H1 (cell line): ENCODE data around the gene WBP11. TPM values are rescaled to one million over a fixed set of nuclear protein-coding genes. Genes with fewer than 3 reads are reported as not detected.

Source experiments
- ASH2L ChIP-seq: fragments of 200-600, 300-600 bp; sonication (generic); IDR thresholded peaks from one replicate; pipeline ENCODE4 v1.7.1; 2017; ENCODE audit warnings: low read length
- ATF2 ChIP-seq: IDR thresholded peaks from 2 replicates; pipeline ENCODE4 v1.6.1; 2012; ENCODE audit warnings: low read length, inconsistent platforms
- CTCF ChIP-seq, 3 experiments: IDR thresholded peaks; 1 replicate in 2 of 3; 2 replicates in 1 of 3; pipeline versions ENCODE4 v1.5.1 to v1.6.1; 2011; ENCODE audit warnings: low read length in 3 of 3, mild to moderate bottlenecking in 3 of 3, inconsistent platforms in 2 of 3, low read depth in 1 of 3, moderate library complexity in 1 of 3; ENCODE audit not compliant: insufficient read depth in 1 of 3; ENCODE audit errors: control extremely low read depth in 1 of 3
- E2F6 ChIP-seq: IDR thresholded peaks from 2 replicates; pipeline ENCODE4 v1.6.1; 2012; ENCODE audit warnings: inconsistent platforms
- JUND ChIP-seq: IDR thresholded peaks from 2 replicates; pipeline ENCODE4 v1.6.1; 2011; ENCODE audit warnings: mild to moderate bottlenecking, improper control_type of control experiment, low read length
- MAFK ChIP-seq: IDR thresholded peaks from 2 replicates; pipeline ENCODE4 v1.6.1; 2012; ENCODE audit warnings: low read depth, mild to moderate bottlenecking, improper control_type of control experiment, low read length
- RBBP5 ChIP-seq: IDR thresholded peaks from 2 replicates; pipeline ENCODE4 v1.7.1; 2012; ENCODE audit warnings: low read depth, mild to moderate bottlenecking, inconsistent platforms, low read length, moderate library complexity, borderline replicate concordance
- SP2 ChIP-seq: IDR thresholded peaks from 2 replicates; pipeline ENCODE4 v1.6.1; 2012; ENCODE audit warnings: mild to moderate bottlenecking, low read length, inconsistent platforms
- TCF12 ChIP-seq: IDR thresholded peaks from 2 replicates; pipeline ENCODE4 v1.6.1; 2011; ENCODE audit warnings: low read depth, mild to moderate bottlenecking, low read length
- polyA plus RNA-seq, 7 experiments: library from polyadenylated mRNA; depleted of rRNA in 3 of 7; stranded (reverse) in 5 of 7; unstranded in 2 of 7; fragments of >200 nt in 5 of 7; fragments of 200-250 nt in 2 of 7; gene quantifications; 1 replicate in 5 of 7; 2 replicates in 1 of 7; 4 replicates in 1 of 7; pipeline versions ENCODE4 v1.2.1 to v1.2.3, GENCODE V29; 2011 to 2013; ENCODE audit warnings: missing spikeins in 2 of 7, mixed read lengths in 2 of 7
- total RNA-seq: library from RNA; stranded (reverse); fragmentation: NEBNext Ultra II Directional; extraction: Animal tissue kit (Norgen Biotek cat#: 25700); gene quantifications from 2 replicates; pipeline ENCODE4 v1.2.1, GENCODE V29; 2021

Gene WBP11
- total and polyA plus RNA-seq, 2 of the 8 experiments (the other 6 are each of a cell fraction or from before 2014, with no cell fraction given), result 22.1 to 134 TPM

GRCh38 chr12:14741153-14741552 is 62.1 kb downstream of the WBP11 start (continued):
- TF ChIP-seq CTCF (IDR thresholded peaks at IDR 0.05; ENCODE audit: control extremely low read depth in 1 of 3, insufficient read depth in 1 of 3, low read depth in 1 of 3, low read length in 3 of 3) (no peak), SP2 (no peak), E2F6 (no peak), ASH2L (no peak), TCF12 (no peak), RBBP5 (no peak), ATF2 (no peak), JUND (no peak), MAFK (no peak)
